Measurements from ENCODE around the gene PRH1.

The PRH1 gene

GRCh38 chr12:10904686-10905085 lies 20.6 kb upstream of the PRH1 start:
- H3K4me3 ChIP-seq (ENCODE audit: low read length), result no peak overlapping the region
- TF ChIP-seq, protein P1, sequence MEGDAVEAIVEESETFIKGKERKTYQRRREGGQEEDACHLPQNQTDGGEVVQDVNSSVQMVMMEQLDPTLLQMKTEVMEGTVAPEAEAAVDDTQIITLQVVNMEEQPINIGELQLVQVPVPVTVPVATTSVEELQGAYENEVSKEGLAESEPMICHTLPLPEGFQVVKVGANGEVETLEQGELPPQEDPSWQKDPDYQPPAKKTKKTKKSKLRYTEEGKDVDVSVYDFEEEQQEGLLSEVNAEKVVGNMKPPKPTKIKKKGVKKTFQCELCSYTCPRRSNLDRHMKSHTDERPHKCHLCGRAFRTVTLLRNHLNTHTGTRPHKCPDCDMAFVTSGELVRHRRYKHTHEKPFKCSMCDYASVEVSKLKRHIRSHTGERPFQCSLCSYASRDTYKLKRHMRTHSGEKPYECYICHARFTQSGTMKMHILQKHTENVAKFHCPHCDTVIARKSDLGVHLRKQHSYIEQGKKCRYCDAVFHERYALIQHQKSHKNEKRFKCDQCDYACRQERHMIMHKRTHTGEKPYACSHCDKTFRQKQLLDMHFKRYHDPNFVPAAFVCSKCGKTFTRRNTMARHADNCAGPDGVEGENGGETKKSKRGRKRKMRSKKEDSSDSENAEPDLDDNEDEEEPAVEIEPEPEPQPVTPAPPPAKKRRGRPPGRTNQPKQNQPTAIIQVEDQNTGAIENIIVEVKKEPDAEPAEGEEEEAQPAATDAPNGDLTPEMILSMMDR (IDR thresholded peaks at IDR 0.05; ENCODE audit: insufficient read depth, low read depth, low read length, missing control alignments), result no peak
- DNase-seq (ENCODE audit: low read depth), result no peak

GRCh38 chr12:10901427-10901826 lies 17.4 kb upstream of the PRH1 start:
- no peak overlapping the region for H3K4me3 ChIP-seq (ENCODE audit: low read length)
- peak; percentile 59 for DNase-seq (ENCODE audit: low read depth)
- TF ChIP-seq, protein P1 (IDR thresholded peaks at IDR 0.05; ENCODE audit: insufficient read depth, low read depth, low read length, missing control alignments), result peak; percentile 44

DNA sequence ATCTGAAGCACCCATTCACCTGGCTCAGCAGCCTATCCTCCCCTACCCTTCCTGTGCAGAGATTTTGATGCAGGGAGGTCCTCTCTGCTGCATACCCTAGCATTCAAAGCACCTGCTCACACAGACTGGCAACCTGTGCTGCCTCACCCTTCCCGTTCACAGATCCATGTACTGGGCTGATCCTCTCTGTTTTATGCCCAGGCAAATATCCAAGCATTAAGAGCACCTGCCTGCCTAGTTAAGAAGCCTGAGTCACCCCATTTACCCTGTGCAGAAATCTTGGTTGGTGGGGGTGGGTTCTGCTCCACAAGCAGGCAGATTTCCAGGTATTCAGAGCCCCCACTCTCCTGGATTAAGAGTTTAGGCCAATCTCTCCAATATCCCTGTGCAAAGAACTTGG lies 16.9 kb upstream of the PRH1 start:
- DNase-seq (ENCODE audit: low read depth), result peak; percentile 7
- no peak overlapping the region for H3K4me3 ChIP-seq (ENCODE audit: low read length)
- TF ChIP-seq, protein P1 (IDR thresholded peaks at IDR 0.05; ENCODE audit: insufficient read depth, low read depth, low read length, missing control alignments), result no peak

DNA sequence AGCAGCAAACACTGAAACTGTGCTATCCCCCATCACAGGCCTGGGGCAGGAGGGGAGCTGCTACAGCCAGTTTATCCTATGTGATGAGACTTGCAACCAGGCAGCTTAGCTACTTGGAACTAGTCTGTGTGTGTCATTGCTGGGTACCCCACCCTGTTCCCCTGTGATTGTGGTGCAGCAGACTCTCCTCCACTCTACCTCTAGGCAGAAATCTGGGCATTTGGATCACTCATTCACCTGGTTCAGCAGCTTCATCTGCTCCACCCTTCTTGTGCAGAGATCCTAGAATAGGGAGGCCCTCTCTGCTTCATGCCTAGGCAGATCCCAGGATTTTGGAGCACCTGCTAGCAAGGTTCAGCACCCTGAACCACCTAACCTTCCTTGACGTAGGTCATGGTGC lies 16.5 kb upstream of the PRH1 start:
- peak; percentile 69 for DNase-seq (ENCODE audit: low read depth)
- TF ChIP-seq, protein P1 (IDR thresholded peaks at IDR 0.05; ENCODE audit: insufficient read depth, low read depth, low read length, missing control alignments), result no peak
- H3K4me3 ChIP-seq (ENCODE audit: low read length), result no peak overlapping the region

- TF ChIP-seq, protein P1 (IDR thresholded peaks at IDR 0.05; ENCODE audit: insufficient read depth, low read depth, low read length, missing control alignments), result no peak
- H3K4me3 ChIP-seq (ENCODE audit: low read length), result no peak overlapping the region
- DNase-seq (ENCODE audit: low read depth), result no peak
Observed at GRCh38 chr12:10896854-10897253, 12.8 kb upstream of the PRH1 start.

- no peak for DNase-seq (ENCODE audit: low read depth)
- H3K4me3 ChIP-seq (ENCODE audit: low read length), result no peak overlapping the region
- TF ChIP-seq, protein P1 (IDR thresholded peaks at IDR 0.05; ENCODE audit: insufficient read depth, low read depth, low read length, missing control alignments), result no peak
Observed at GRCh38 chr12:10891937-10892336, 7.9 kb upstream of the PRH1 start.

DNA sequence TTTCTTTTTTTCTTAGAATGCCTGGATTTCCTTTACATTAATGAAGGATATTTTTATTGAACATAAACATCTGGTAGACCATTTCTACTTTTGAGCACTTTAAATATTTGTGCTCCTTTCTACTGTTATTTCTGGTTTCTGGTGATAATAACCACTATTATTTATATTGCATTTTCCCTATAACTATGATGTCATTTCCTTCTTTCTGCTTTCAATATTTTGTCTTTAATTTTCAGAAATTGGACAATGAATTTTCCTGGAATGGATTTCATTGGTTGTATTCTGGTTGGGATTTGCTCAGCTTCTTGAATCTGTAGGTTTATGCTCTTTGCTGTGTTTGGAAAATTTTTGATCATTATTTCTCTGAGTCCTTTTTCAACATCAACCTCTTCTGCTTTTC lies 5.2 kb upstream of the PRH1 start:
- no peak overlapping the region for H3K4me3 ChIP-seq (ENCODE audit: low read length)
- DNase-seq (ENCODE audit: low read depth), result no peak

More for the DNA sequence above, 5.2 kb upstream of the PRH1 start:
- TF ChIP-seq, protein P1 (IDR thresholded peaks at IDR 0.05; ENCODE audit: insufficient read depth, low read depth, low read length, missing control alignments), result no peak

Data from epithelial cell of esophagus (primary cell).